ENCODE results near the gene CPXM1. TPM values are rescaled to one million over a fixed set of nuclear protein-coding genes. Genes with fewer than 3 reads are reported as not detected.
A peak's percentile ranks its signal among the peaks of the same experiment; 100 is the strongest.

The CPXM1 gene
- total and polyA plus RNA-seq, 11 donors = 0.27 to 21.5 (median 0.72) TPM

GRCh38 chr20:2753461-2754040, 46.9 kb downstream of the CPXM1 start:
- DNase-seq (no peak), ATAC-seq (no peak)
- H3K36me3 ChIP-seq = no peaks in the 10 kb centered on the region
- WGBS, 4 donors = 83 to 89% (median 87%) methylated on average over 6 of the region's 6 CpGs
- TF ChIP-seq POLR2A (IDR thresholded peaks at IDR 0.05) = no peak
- no peak for TF ChIP-seq CTCF (IDR thresholded peaks at IDR 0.05)
- no peak overlapping the region for H3K27ac ChIP-seq
- no peak overlapping the region for H3K4me3 ChIP-seq
- peaks cover 0 to 30% (median 20%) of the 10 kb centered on the region in 12 donors for H3K4me1 ChIP-seq
- peaks cover 5 to 59% (median 46%) of the 10 kb centered on the region in 9 donors for H3K27me3 ChIP-seq
- intact Hi-C loops (cut with DNase I) = loop anchor here in 7 of 10 donors (5.0 to 10.0 kb wide), 8 partner anchors 56 to 251 kb away; partner anchors contain the start of genes PCED1A (in 2 of the 7), VPS16 (in 2 of the 7) and EBF4 (in 1 of the 7)
- H3K9me3 ChIP-seq = no peaks in the 10 kb centered on the region

- intact Hi-C loops (cut with DNase I) = loop anchor here in 7 of 10 donors (5.0 to 10.0 kb wide), 8 partner anchors 56 to 252 kb away; partner anchors contain the start of genes PCED1A (in 2 of the 7), VPS16 (in 2 of the 7) and EBF4 (in 1 of the 7)
- Histone ChIP-seq H3K27ac (no peak overlapping the region), H3K9me3 (no peaks in the 10 kb centered on the region), H3K36me3 (no peaks in the 10 kb centered on the region), H3K4me3 (peak overlapping the region; percentile 10 to 62 (median 46)), H3K4me1 (peaks cover 0 to 30% (median 20%) of the 10 kb centered on the region in 12 donors), H3K27me3 (peaks cover 5 to 54% (median 46%) of the 10 kb centered on the region in 9 donors)
- ATAC-seq (no peak), DNase-seq (peak in 2 of 5 donors; percentile 40 to 70)
- TF ChIP-seq CTCF (IDR thresholded peaks at IDR 0.05) (peak; percentile 33 to 72 (median 58)), POLR2A (IDR thresholded peaks at IDR 0.05) (no peak)
- WGBS, 4 donors = 9 to 16% (median 11%) methylated on average over 20 to 47 of the region's 47 CpGs
Observed at GRCh38 chr20:2752567-2753460, 47.6 kb downstream of the CPXM1 start.

- ATAC-seq (peak in 2 of 4 donors; percentile 5 to 58), DNase-seq (no peak)
- H3K4me1 ChIP-seq = peaks cover 0 to 30% (median 20%) of the 10 kb centered on the region in 12 donors
- WGBS, 4 donors = 1 to 3% (median 2%) methylated on average over 19 to 93 of the region's 93 CpGs
- TF ChIP-seq POLR2A (IDR thresholded peaks at IDR 0.05) = no peak
- TF ChIP-seq CTCF (IDR thresholded peaks at IDR 0.05) = peak in 3 of 12 donors; percentile 17 to 38 (median 23)
- peak overlapping the region in 2 of 12 donors; percentile 1 to 20 for H3K27ac ChIP-seq
- no peaks in the 10 kb centered on the region for H3K9me3 ChIP-seq
- H3K27me3 ChIP-seq = peaks cover 5 to 54% (median 42%) of the 10 kb centered on the region in 9 donors
- intact Hi-C loops (cut with DNase I) = loop anchor here in 7 of 10 donors (5.0 to 10.0 kb wide), 8 partner anchors 55 to 253 kb away; partner anchors contain the start of genes PCED1A (in 2 of the 7), VPS16 (in 2 of the 7) and EBF4 (in 1 of the 7)
- no peaks in the 10 kb centered on the region for H3K36me3 ChIP-seq
- H3K4me3 ChIP-seq = peak overlapping the region; percentile 10 to 62 (median 46)
Observed at GRCh38 chr20:2751878-2752566, 48.4 kb downstream of the CPXM1 start.
